ENCODE measurements around the gene ABCA4.
"Not testable (repeated sequence)": the region's sequence is repeated elsewhere in the genome, so short reads cannot be mapped to it uniquely, and the experiment has no call there.

DNA sequence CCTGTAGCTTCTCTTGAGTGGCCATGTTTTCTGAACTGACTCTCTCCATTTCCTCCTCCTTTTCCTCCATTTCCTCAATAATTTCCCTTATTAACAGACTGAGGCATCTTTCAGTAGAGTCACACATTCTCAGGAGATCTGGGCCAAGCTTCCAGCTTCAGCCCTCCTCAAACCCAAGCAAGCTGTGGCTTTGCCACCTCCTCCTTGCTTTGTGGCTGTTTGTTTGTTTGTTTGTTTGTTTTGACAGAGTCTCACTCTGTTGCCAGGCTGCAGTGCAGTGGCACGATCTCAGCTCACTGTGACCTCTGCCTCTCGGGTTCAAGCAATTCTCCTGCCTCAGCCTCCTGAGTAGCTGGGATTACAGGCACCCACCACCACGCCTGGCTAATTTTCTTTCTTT is 130.5 kb downstream of the ABCA4 start:
- TF ChIP-seq POLR2A (IDR thresholded peaks at IDR 0.05): not testable (repeated sequence)
- TF ChIP-seq, protein P1, sequence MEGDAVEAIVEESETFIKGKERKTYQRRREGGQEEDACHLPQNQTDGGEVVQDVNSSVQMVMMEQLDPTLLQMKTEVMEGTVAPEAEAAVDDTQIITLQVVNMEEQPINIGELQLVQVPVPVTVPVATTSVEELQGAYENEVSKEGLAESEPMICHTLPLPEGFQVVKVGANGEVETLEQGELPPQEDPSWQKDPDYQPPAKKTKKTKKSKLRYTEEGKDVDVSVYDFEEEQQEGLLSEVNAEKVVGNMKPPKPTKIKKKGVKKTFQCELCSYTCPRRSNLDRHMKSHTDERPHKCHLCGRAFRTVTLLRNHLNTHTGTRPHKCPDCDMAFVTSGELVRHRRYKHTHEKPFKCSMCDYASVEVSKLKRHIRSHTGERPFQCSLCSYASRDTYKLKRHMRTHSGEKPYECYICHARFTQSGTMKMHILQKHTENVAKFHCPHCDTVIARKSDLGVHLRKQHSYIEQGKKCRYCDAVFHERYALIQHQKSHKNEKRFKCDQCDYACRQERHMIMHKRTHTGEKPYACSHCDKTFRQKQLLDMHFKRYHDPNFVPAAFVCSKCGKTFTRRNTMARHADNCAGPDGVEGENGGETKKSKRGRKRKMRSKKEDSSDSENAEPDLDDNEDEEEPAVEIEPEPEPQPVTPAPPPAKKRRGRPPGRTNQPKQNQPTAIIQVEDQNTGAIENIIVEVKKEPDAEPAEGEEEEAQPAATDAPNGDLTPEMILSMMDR (IDR thresholded peaks at IDR 0.05): not testable (repeated sequence)
